ENCODE measurements around the gene SOD1.

The SOD1 gene

GRCh38 chr21:31671931-31672330 lies 12.4 kb downstream of the SOD1 start:
- H3K4me3 ChIP-seq (ENCODE audit: low read length) = no peak overlapping the region

DNA sequence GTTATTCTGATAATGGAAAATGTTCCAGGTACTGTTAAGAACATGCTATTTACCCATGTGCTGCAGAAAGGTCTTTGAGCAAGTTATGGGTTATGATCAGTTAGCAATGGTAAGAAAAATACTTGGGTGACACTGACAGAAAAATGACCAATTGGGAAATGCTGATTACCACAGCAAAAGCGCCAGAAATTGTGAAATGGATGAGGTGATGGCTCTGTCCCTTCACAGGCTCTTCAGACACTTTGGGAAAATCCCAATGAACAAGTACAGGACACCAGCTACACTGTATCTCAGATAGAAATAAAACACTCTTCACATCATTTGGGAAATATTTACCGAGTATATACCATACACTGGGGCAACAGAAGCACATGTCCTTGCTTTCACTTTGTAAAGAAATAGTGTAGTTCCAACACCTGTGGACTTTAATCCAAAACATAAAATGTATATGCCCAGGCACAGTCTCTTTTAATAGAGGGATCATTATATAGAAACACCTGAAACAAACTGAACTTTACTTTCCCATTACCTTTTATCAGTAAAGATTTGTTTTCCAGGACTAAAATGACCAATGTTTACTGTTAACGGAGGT lies 13.9 kb downstream of the SOD1 start:
- no peak for DNase-seq (ENCODE audit: low read depth)
- TF ChIP-seq, protein P1, sequence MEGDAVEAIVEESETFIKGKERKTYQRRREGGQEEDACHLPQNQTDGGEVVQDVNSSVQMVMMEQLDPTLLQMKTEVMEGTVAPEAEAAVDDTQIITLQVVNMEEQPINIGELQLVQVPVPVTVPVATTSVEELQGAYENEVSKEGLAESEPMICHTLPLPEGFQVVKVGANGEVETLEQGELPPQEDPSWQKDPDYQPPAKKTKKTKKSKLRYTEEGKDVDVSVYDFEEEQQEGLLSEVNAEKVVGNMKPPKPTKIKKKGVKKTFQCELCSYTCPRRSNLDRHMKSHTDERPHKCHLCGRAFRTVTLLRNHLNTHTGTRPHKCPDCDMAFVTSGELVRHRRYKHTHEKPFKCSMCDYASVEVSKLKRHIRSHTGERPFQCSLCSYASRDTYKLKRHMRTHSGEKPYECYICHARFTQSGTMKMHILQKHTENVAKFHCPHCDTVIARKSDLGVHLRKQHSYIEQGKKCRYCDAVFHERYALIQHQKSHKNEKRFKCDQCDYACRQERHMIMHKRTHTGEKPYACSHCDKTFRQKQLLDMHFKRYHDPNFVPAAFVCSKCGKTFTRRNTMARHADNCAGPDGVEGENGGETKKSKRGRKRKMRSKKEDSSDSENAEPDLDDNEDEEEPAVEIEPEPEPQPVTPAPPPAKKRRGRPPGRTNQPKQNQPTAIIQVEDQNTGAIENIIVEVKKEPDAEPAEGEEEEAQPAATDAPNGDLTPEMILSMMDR (conservative IDR thresholded peaks at IDR 0.05; ENCODE audit: low read depth, low read length) = no peak

More at GRCh38 chr21:31671931-31672330, 12.4 kb downstream of the SOD1 start:
- no peak for DNase-seq (ENCODE audit: low read depth)
- TF ChIP-seq, protein P1 (conservative IDR thresholded peaks at IDR 0.05; ENCODE audit: low read depth, low read length) = no peak

GRCh38 chr21:31675318-31675717 lies 15.8 kb downstream of the SOD1 start:
- H3K4me3 ChIP-seq (ENCODE audit: low read length) = no peak overlapping the region
- no peak for DNase-seq (ENCODE audit: low read depth)
- TF ChIP-seq, protein P1 (conservative IDR thresholded peaks at IDR 0.05; ENCODE audit: low read depth, low read length) = no peak

More for the DNA sequence above, 13.9 kb downstream of the SOD1 start:
- H3K4me3 ChIP-seq (ENCODE audit: low read length) = no peak overlapping the region

GRCh38 chr21:31675960-31676359 lies 16.5 kb downstream of the SOD1 start:
- H3K4me3 ChIP-seq (ENCODE audit: low read length) = no peak overlapping the region
- TF ChIP-seq, protein P1 (conservative IDR thresholded peaks at IDR 0.05; ENCODE audit: low read depth, low read length) = no peak
- DNase-seq (ENCODE audit: low read depth) = no peak

GRCh38 chr21:31677047-31677446 lies 17.6 kb downstream of the SOD1 start:
- H3K4me3 ChIP-seq (ENCODE audit: low read length) = no peak overlapping the region
- no peak for DNase-seq (ENCODE audit: low read depth)
- TF ChIP-seq, protein P1 (conservative IDR thresholded peaks at IDR 0.05; ENCODE audit: low read depth, low read length) = no peak

DNA sequence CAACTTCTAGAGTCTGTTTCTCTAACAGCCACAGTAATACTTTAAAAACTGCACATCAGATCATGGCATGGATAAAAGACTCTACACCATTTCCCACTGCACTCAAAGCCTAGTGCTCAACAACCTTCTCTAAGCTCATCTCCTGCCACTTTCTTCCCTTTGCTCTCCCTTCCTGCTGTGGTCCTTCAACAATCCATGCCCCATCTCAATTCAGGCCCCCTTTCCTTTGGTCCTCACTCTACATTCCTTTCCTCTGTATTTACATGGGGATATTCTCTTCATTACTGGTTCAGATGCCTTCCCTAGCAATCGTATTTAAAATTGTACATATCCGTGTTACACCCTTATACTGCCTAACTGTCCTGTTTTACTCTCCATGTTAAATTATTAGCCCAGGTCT lies 19.0 kb downstream of the SOD1 start:
- TF ChIP-seq, protein P1 (conservative IDR thresholded peaks at IDR 0.05; ENCODE audit: low read depth, low read length) = no peak
- DNase-seq (ENCODE audit: low read depth) = no peak

DNA sequence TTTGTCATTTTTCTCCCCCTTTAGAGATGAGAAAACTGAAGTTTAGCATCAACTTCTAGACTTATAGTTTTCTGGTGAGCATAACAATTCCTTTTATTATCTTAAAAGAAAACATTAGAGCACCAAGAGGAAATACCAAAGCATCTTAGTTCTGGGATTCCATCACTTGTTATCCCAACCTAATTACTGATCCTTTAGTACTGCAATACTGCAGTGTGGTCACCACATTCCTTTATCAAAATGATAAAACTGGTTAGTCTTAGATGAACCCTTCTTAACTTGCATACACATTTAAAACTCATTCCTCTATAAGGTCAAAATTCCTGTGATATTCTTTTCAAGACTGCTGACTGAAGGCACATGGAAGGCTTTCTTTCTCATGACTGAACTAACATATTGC lies 23.1 kb downstream of the SOD1 start:
- H3K4me3 ChIP-seq (ENCODE audit: low read length) = no peak overlapping the region
- TF ChIP-seq, protein P1 (conservative IDR thresholded peaks at IDR 0.05; ENCODE audit: low read depth, low read length) = no peak
- peak; percentile 53 for DNase-seq (ENCODE audit: low read depth)

More for the DNA sequence above, 19.0 kb downstream of the SOD1 start:
- H3K4me3 ChIP-seq (ENCODE audit: low read length) = no peak overlapping the region
